Measurements from ENCODE around the gene ATP6V1G2.

GRCh38 chr6:31531771-31532643 is 14.4 kb downstream of the ATP6V1G2 start:
- TF ChIP-seq CTCF (IDR thresholded peaks at IDR 0.05): no peak
- no peak for TF ChIP-seq POLR2A (IDR thresholded peaks at IDR 0.05)

All from adrenal gland (tissue), 5 donors.